ENCODE results near the gene GANAB.

DNA sequence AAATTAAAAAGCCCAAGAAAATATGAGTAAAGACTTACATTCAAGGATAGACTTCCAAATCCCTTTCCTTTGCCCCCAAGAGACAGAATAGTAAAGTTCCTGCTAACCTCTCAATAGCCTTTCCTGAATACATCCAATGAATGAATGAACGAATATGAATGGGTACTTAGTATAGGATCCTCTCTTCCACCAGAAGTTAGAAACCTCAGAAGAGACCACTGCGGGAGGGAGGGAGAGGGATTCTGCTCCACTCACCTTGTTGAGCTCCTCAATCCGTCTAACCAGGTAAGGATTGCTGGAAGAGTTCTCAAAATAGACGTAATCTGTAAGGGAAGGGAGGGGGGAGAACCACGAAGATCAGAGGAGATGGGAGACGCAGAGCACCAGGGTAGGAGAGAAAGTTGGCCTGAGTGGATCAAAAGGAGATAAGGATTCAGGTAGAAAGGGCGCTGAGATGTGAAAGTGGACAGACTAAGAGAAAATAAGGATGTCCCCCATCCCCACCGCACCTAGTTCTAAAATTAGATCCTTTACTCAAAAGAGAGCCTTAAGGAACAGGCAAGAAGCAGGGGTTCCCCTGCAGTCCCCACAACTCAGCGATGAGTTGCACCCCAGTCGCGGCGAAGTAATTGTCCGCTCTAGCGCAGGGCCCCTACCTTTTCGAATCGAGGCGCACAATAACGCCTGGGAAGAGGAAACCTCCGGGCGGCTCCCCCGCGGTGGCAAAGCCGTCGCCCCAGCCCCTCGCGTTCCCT, 45.9 kb downstream of the GANAB start:
- no peak for TF ChIP-seq POLR2A (IDR thresholded peaks at IDR 0.05)
- TF ChIP-seq, protein P1, sequence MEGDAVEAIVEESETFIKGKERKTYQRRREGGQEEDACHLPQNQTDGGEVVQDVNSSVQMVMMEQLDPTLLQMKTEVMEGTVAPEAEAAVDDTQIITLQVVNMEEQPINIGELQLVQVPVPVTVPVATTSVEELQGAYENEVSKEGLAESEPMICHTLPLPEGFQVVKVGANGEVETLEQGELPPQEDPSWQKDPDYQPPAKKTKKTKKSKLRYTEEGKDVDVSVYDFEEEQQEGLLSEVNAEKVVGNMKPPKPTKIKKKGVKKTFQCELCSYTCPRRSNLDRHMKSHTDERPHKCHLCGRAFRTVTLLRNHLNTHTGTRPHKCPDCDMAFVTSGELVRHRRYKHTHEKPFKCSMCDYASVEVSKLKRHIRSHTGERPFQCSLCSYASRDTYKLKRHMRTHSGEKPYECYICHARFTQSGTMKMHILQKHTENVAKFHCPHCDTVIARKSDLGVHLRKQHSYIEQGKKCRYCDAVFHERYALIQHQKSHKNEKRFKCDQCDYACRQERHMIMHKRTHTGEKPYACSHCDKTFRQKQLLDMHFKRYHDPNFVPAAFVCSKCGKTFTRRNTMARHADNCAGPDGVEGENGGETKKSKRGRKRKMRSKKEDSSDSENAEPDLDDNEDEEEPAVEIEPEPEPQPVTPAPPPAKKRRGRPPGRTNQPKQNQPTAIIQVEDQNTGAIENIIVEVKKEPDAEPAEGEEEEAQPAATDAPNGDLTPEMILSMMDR (IDR thresholded peaks at IDR 0.05) = no peak

Measured in thyroid gland (tissue), 4 donors.